ENCODE results near the gene FOXN3.

The FOXN3 gene

DNA sequence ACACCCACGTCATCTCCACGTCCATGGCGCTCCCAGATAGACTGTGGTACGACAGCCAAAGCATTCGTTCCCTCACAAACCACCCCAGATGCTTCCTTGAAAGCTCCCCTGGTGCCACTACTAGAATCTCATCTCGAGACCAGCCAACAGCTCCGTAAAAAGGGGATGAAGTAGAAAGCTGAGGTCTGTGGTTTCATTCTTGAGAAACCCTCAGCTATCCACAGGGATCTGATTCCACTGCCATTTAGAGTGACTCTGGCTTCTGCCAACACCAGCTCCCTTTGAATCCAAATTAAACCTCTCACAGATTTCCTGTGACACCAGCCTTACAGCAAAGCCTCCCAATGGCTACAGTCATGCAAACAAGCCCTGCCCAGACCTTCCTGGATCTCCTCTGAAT lies 18.5 kb upstream of the FOXN3 start:
- H3K4me3 ChIP-seq (ENCODE audit: low read length): no peak overlapping the region
- TF ChIP-seq, protein P1, sequence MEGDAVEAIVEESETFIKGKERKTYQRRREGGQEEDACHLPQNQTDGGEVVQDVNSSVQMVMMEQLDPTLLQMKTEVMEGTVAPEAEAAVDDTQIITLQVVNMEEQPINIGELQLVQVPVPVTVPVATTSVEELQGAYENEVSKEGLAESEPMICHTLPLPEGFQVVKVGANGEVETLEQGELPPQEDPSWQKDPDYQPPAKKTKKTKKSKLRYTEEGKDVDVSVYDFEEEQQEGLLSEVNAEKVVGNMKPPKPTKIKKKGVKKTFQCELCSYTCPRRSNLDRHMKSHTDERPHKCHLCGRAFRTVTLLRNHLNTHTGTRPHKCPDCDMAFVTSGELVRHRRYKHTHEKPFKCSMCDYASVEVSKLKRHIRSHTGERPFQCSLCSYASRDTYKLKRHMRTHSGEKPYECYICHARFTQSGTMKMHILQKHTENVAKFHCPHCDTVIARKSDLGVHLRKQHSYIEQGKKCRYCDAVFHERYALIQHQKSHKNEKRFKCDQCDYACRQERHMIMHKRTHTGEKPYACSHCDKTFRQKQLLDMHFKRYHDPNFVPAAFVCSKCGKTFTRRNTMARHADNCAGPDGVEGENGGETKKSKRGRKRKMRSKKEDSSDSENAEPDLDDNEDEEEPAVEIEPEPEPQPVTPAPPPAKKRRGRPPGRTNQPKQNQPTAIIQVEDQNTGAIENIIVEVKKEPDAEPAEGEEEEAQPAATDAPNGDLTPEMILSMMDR (IDR thresholded peaks at IDR 0.05; ENCODE audit: insufficient read depth, low read depth, low read length, missing control alignments): no peak
- no peak for DNase-seq (ENCODE audit: low read depth)

- TF ChIP-seq, protein P1 (IDR thresholded peaks at IDR 0.05; ENCODE audit: insufficient read depth, low read depth, low read length, missing control alignments): no peak
- peak; percentile 68 for DNase-seq (ENCODE audit: low read depth)
- H3K4me3 ChIP-seq (ENCODE audit: low read length): no peak overlapping the region
Observed at GRCh38 chr14:89432226-89432625, 15.2 kb upstream of the FOXN3 start.

DNA sequence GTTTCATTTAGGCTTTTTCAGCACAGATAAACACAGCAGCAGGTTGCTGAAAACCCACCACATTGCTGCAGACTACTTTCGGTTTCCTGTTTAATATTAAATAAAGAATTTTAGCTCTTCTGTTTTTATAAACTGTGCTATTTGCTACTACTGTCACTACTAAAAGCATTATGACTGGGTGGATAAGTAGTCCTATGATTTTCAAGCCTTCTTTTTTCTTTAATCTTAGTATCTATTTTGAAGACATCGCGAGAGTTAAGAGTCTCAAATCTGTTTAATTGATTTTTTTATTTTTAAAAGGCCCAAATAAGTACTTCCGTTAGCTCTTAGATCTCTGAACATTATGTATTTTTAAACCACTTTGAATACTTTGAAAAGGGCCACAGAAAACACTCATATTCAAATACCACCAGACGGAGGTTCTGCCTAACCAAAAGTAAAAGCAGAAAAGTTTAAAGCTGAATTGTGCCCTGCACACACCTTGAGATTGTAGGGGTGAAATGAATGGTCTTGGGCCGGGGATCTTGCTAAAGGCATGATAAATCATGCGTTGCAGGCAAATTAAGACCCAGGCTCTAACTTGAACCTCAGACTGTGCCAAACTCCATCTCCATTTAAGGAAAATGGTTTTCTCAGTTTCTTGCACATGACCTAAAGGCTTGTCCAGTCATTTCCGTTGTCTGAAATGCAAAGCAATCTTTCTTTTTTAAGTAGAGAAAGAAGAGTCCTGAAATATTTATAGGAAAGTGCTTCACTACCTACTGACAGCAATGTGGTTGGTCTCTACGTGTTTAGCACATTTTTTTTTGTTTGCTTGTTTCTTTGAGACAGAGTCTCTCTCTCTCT lies 13.6 kb upstream of the FOXN3 start:
- TF ChIP-seq, protein P1 (IDR thresholded peaks at IDR 0.05; ENCODE audit: insufficient read depth, low read depth, low read length, missing control alignments): no peak
- DNase-seq (ENCODE audit: low read depth): peak; percentile 68
- H3K4me3 ChIP-seq (ENCODE audit: low read length): no peak overlapping the region

GRCh38 chr14:89429199-89430181 lies 12.5 kb upstream of the FOXN3 start:
- DNase-seq (ENCODE audit: low read depth): peak; percentile 47
- no peak overlapping the region for H3K4me3 ChIP-seq (ENCODE audit: low read length)
- TF ChIP-seq, protein P1 (IDR thresholded peaks at IDR 0.05; ENCODE audit: insufficient read depth, low read depth, low read length, missing control alignments): no peak

GRCh38 chr14:89428546-89429198 lies 11.6 kb upstream of the FOXN3 start:
- peak; percentile 80 for DNase-seq (ENCODE audit: low read depth)
- H3K4me3 ChIP-seq (ENCODE audit: low read length): no peak overlapping the region
- TF ChIP-seq, protein P1 (IDR thresholded peaks at IDR 0.05; ENCODE audit: insufficient read depth, low read depth, low read length, missing control alignments): no peak

DNA sequence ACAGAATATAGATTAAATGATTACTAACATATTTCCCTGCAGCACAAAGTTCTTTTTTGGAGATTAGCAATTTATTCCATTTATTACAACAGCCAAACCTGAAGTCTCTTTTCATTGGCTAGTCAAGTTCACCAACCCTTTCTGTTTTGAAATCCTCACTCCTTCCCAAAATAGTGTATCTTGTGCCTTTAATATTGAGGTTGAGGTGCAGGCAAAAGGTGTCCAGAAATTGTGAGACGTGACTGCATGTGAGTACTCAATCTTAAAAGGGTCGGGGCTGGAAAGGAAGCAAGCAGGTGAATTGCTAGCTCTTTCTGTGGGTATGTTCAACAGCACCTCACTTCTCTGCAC lies 11.1 kb upstream of the FOXN3 start:
- H3K4me3 ChIP-seq (ENCODE audit: low read length): no peak overlapping the region
- TF ChIP-seq, protein P1 (IDR thresholded peaks at IDR 0.05; ENCODE audit: insufficient read depth, low read depth, low read length, missing control alignments): no peak

More for the DNA sequence above, 11.1 kb upstream of the FOXN3 start:
- no peak for DNase-seq (ENCODE audit: low read depth)
